Mesenteric fat pad (tissue), 1 donor: ENCODE measurements around the gene TMCC3. TPM values are rescaled to one million over a fixed set of nuclear protein-coding genes. Genes with fewer than 3 reads are reported as not detected.

Experiments
- DNase-seq: peaks from one replicate; pipeline ENCODE4 v3.0.0-alpha.2; 2020; ENCODE audit warnings: low spot score
- total RNA-seq: library from RNA; stranded (reverse); fragmentation: NEBNext Ultra II Directional; extraction: Animal tissue kit (Norgen Biotek cat#: 25700); gene quantifications from one replicate; pipeline ENCODE4 v1.2.1, GENCODE V29; 2021
- donor health status: DM: yes; HTN: yes; CAD: no.

Gene TMCC3
- total RNA-seq, 1 donor from 2014 or later: 15.8 TPM

- DNase-seq: no peak
Measured at GRCh38 chr12:94673496-94673895, 23.1 kb upstream of the TMCC3 start.

- DNase-seq: no peak
Measured at GRCh38 chr12:94671917-94672316, 21.6 kb upstream of the TMCC3 start.

GRCh38 chr12:94670898-94671297 lies 20.5 kb upstream of the TMCC3 start:
- DNase-seq: no peak

GRCh38 chr12:94670075-94670474 lies 19.7 kb upstream of the TMCC3 start:
- DNase-seq: no peak

- DNase-seq: no peak
Measured at GRCh38 chr12:94667031-94667540, 16.7 kb upstream of the TMCC3 start.

GRCh38 chr12:94666158-94666557 lies 15.8 kb upstream of the TMCC3 start:
- no peak for DNase-seq

- no peak for DNase-seq
Measured at GRCh38 chr12:94663702-94664101, 13.3 kb upstream of the TMCC3 start.

GRCh38 chr12:94663071-94663470 lies 12.7 kb upstream of the TMCC3 start:
- DNase-seq: no peak

- no peak for DNase-seq
Measured at GRCh38 chr12:94660436-94660835, 10.1 kb upstream of the TMCC3 start.

GRCh38 chr12:94659346-94659930 lies 9.1 kb upstream of the TMCC3 start:
- no peak for DNase-seq

- DNase-seq: no peak
Measured at GRCh38 chr12:94658931-94659330, 8.6 kb upstream of the TMCC3 start.

GRCh38 chr12:94656556-94656955 lies 6.2 kb upstream of the TMCC3 start:
- DNase-seq: no peak

GRCh38 chr12:94649349-94650142 lies 811 bp downstream of the TMCC3 start:
- peak; percentile 91 for DNase-seq

GRCh38 chr12:94648578-94648977 lies 1.8 kb downstream of the TMCC3 start:
- DNase-seq: no peak

GRCh38 chr12:94644141-94644979 lies 6.0 kb downstream of the TMCC3 start:
- DNase-seq: no peak

GRCh38 chr12:94643606-94644005 lies 6.8 kb downstream of the TMCC3 start:
- no peak for DNase-seq

GRCh38 chr12:94641283-94641682 lies 9.1 kb downstream of the TMCC3 start:
- no peak for DNase-seq

GRCh38 chr12:94640134-94640928 lies 10.0 kb downstream of the TMCC3 start:
- DNase-seq: no peak

GRCh38 chr12:94638521-94638920 lies 11.8 kb downstream of the TMCC3 start:
- no peak for DNase-seq

- no peak for DNase-seq
Measured at GRCh38 chr12:94637390-94638113, 12.8 kb downstream of the TMCC3 start.
